ENCODE results near the gene KLC1.

The KLC1 gene

DNA sequence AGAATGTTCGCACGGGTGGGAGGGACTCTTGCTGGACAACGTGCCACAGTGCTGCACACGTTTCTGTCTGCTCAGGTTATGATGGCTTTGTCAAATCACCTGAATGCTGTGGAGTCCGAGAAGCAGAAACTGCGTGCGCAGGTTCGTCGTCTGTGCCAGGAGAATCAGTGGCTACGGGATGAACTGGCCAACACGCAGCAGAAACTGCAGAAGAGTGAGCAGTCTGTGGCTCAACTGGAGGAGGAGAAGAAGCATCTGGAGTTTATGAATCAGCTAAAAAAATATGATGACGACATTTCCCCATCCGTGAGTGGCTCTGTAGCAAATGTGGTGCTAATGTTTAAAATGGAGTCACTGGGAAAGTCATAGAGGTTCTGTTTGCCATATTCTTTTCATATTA is 28.5 kb downstream of the KLC1 start:
- no peak overlapping the region for H3K4me3 ChIP-seq (ENCODE audit: low read depth, low read length)
- TF ChIP-seq, protein P1, sequence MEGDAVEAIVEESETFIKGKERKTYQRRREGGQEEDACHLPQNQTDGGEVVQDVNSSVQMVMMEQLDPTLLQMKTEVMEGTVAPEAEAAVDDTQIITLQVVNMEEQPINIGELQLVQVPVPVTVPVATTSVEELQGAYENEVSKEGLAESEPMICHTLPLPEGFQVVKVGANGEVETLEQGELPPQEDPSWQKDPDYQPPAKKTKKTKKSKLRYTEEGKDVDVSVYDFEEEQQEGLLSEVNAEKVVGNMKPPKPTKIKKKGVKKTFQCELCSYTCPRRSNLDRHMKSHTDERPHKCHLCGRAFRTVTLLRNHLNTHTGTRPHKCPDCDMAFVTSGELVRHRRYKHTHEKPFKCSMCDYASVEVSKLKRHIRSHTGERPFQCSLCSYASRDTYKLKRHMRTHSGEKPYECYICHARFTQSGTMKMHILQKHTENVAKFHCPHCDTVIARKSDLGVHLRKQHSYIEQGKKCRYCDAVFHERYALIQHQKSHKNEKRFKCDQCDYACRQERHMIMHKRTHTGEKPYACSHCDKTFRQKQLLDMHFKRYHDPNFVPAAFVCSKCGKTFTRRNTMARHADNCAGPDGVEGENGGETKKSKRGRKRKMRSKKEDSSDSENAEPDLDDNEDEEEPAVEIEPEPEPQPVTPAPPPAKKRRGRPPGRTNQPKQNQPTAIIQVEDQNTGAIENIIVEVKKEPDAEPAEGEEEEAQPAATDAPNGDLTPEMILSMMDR (IDR thresholded peaks at IDR 0.05; ENCODE audit: borderline replicate concordance, insufficient read depth, low read depth, low read length), result no peak

DNA sequence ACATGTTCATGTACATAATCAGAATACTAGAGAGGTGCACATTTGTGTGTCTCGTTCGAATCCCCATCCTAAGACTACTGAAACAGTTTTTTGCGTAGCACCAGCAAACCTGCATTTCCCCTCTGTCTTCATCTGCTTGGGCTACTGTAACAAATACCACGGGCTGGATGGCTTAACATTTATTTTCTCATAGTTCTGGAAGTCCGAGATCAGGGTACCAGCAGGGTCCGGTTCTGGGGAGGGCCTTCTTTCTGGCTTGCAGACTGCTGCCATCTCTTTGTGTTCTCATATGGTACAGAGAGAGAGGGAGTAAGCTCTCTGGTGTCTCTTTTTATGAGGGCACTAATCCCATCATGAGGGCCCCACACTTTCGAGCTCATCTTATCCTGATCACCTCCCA is 30.6 kb downstream of the KLC1 start:
- TF ChIP-seq, protein P1 (IDR thresholded peaks at IDR 0.05; ENCODE audit: borderline replicate concordance, insufficient read depth, low read depth, low read length), result no peak

DNA sequence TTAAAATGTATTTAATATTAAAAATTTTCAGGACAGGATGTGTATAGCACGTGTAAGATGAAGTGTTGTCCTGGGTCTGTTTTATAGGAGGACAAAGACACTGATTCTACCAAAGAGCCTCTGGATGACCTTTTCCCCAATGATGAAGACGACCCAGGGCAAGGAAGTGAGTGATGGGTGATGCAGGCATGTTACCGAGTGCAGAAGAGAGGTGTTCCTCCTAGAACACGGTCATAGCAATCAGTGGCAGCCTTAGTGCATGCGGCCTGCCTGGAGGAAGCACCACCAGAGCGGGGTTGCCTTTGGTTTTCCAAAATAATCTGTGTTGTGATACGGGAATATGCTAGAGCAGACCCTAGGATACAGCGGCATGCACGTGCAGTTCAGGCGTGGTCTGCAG is 33.0 kb downstream of the KLC1 start:
- TF ChIP-seq, protein P1 (IDR thresholded peaks at IDR 0.05; ENCODE audit: borderline replicate concordance, insufficient read depth, low read depth, low read length), result no peak
- no peak overlapping the region for H3K4me3 ChIP-seq (ENCODE audit: low read depth, low read length)

More for the DNA sequence above, 30.6 kb downstream of the KLC1 start:
- H3K4me3 ChIP-seq (ENCODE audit: low read depth, low read length), result no peak overlapping the region

DNA sequence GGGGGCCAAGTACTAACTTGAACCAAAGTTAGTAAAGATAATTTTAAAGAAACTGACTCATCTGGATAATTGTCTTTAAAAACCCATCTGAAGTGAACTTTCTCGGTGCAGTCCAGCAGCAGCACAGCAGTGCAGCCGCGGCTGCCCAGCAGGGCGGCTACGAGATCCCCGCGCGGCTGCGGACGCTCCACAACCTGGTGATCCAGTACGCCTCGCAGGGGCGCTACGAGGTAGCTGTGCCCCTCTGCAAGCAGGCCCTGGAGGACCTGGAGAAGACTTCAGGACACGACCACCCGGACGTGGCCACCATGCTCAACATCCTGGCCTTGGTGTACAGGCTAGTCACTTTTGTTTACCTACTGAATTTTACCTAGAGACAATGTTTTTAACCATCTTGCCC is 33.6 kb downstream of the KLC1 start:
- no peak overlapping the region for H3K4me3 ChIP-seq (ENCODE audit: low read depth, low read length)
- TF ChIP-seq, protein P1 (IDR thresholded peaks at IDR 0.05; ENCODE audit: borderline replicate concordance, insufficient read depth, low read depth, low read length), result no peak

DNA sequence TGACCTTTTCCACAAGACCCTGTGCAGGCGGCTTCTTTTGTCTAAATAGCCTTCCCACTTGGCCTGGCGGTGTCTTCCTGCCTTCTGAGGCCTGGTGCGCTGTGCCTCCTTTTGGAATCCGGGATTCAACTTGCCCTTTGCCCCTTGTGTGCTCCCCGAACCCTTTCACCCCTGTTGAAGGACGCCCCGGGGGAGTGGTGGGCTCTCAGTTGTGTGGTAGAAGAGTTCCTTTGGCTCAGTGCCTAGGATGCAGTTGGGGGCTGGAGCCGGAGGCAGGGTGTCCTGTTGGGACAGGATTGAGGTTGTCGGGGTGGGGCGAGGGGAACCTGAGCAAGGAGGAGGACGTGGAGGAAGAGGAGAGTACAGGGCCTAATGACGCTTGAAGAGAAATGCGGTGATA is 34.5 kb downstream of the KLC1 start:
- no peak overlapping the region for H3K4me3 ChIP-seq (ENCODE audit: low read depth, low read length)
- TF ChIP-seq, protein P1 (IDR thresholded peaks at IDR 0.05; ENCODE audit: borderline replicate concordance, insufficient read depth, low read depth, low read length), result no peak

DNA sequence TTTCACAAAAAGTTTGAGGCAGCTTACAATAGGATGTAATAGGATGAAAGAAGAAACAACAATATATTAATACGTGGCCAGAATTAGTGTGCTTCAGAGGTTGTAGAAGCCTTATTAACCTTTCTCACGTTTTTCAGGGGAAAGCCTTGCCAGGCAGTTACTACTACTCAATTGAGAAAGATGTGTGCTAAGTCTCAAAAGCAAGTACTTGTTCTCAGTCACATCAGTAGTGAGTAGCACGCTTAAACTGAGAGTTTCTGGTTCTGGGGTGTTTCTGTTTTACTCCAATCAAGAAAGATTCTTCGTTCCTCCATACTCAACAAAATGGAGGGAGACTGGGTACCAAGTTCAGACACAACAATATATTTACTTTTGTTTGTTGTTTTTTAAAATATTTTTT is 38.7 kb downstream of the KLC1 start:
- TF ChIP-seq, protein P1 (IDR thresholded peaks at IDR 0.05; ENCODE audit: borderline replicate concordance, insufficient read depth, low read depth, low read length), result no peak
- H3K4me3 ChIP-seq (ENCODE audit: low read depth, low read length), result no peak overlapping the region

DNA sequence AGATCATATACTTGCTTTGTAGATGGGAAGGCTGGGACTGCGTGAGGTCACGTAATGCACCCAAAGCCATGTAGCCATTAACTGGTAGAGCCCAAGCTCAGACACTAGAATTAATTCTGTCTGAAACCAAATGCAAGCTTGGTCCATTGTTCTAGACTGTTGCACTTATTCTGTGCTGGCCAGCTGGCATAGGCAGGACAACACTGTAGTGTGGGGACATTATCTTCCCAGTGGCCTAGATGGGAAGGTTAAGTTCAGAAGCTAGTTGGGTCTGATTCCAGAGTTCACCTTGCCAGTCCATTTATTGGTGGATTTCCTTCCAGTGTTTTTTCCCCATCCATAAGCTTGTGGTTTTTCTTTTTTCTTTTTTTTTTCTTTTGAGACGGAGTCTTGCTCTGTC is 39.1 kb downstream of the KLC1 start:
- TF ChIP-seq, protein P1 (IDR thresholded peaks at IDR 0.05; ENCODE audit: borderline replicate concordance, insufficient read depth, low read depth, low read length), result no peak
- H3K4me3 ChIP-seq (ENCODE audit: low read depth, low read length), result no peak overlapping the region

Data from GM12875 (cell line).